Head of caudate nucleus (tissue), 42 donors: ENCODE data around the gene FREM1.
"Not testable (repeated sequence)": the region's sequence is repeated elsewhere in the genome, so short reads cannot be mapped to it uniquely, and the experiment has no call there.

ENCODE experiments used
- DNase-seq, 42 donors: peaks; one replicate each; pipeline versions ENCODE4 v3.0.0 to v3.0.0-alpha.2; 2020 to 2021; ENCODE audit warnings: mixed read lengths in 7 of 42
- intact Hi-C: fragments of 100-400 bp; cut with DNase I; formaldehyde crosslinking; loops from one replicate; pipeline ENCODE4 v1.15.0; 2022

Gene FREM1

GRCh38 chr9:14909961-14910805 lies at the start of gene FREM1:
TSS of gene FREM1 (minus strand) at chr9:14910428. CDS start at chr9:14868977, 41,451 bp downstream.
- intact Hi-C loops: no loop called here
- DNase-seq: peak in 20 of 42 donors; percentile 4 to 48 (median 14)

GRCh38 chr9:14958989-14959388 lies 48.8 kb upstream of the FREM1 start:
- no peak for DNase-seq
- intact Hi-C loops: no loop called here

GRCh38 chr9:14957109-14957508 lies 46.9 kb upstream of the FREM1 start:
- intact Hi-C loops: no loop called here
- no peak for DNase-seq

- intact Hi-C loops: no loop called here
- DNase-seq: no peak
Observed at GRCh38 chr9:14956208-14956607, 46.0 kb upstream of the FREM1 start.

GRCh38 chr9:14945351-14945750 lies 35.1 kb upstream of the FREM1 start:
- intact Hi-C loops: no loop called here
- DNase-seq: no peak

GRCh38 chr9:14941501-14942405 lies 31.5 kb upstream of the FREM1 start:
- intact Hi-C loops: no loop called here
- DNase-seq: no peak

GRCh38 chr9:14939378-14939777 lies 29.1 kb upstream of the FREM1 start:
- no peak for DNase-seq

GRCh38 chr9:14937216-14937615 lies 27.0 kb upstream of the FREM1 start:
- DNase-seq: no peak
- intact Hi-C loops: no loop called here

More at GRCh38 chr9:14939378-14939777, 29.1 kb upstream of the FREM1 start:
- intact Hi-C loops: no loop called here

GRCh38 chr9:14936491-14936890 lies 26.3 kb upstream of the FREM1 start:
- no peak for DNase-seq
- intact Hi-C loops: no loop called here

- DNase-seq: no peak
- intact Hi-C loops: no loop called here
Observed at GRCh38 chr9:14935964-14936363, 25.7 kb upstream of the FREM1 start.

- DNase-seq: no peak
- intact Hi-C loops: no loop called here
Observed at GRCh38 chr9:14935106-14935751, 25.0 kb upstream of the FREM1 start.

GRCh38 chr9:14932641-14933040 lies 22.4 kb upstream of the FREM1 start:
- intact Hi-C loops: no loop called here

GRCh38 chr9:14932231-14932630 lies 22.0 kb upstream of the FREM1 start:
- intact Hi-C loops: no loop called here
- DNase-seq: no peak

More at GRCh38 chr9:14932641-14933040, 22.4 kb upstream of the FREM1 start:
- no peak for DNase-seq

- intact Hi-C loops: no loop called here
- DNase-seq: no peak
Observed at GRCh38 chr9:14926941-14927624, 16.9 kb upstream of the FREM1 start.

- intact Hi-C loops: no loop called here
- no peak for DNase-seq
Observed at GRCh38 chr9:14924230-14925219, 14.3 kb upstream of the FREM1 start.

- DNase-seq: no peak
- intact Hi-C loops: no loop called here
Observed at GRCh38 chr9:14923701-14924100, 13.5 kb upstream of the FREM1 start.

- DNase-seq, intact Hi-C loops: not testable (repeated sequence)
Observed at GRCh38 chr9:14920805-14921204, 10.6 kb upstream of the FREM1 start.

- intact Hi-C loops: no loop called here
- no peak for DNase-seq
Observed at GRCh38 chr9:14913366-14913765, 3.1 kb upstream of the FREM1 start.
